ENCODE results near the gene ACKR4.
"Not testable (repeated sequence)": the region's sequence is repeated elsewhere in the genome, so short reads cannot be mapped to it uniquely, and the experiment has no call there.

The ACKR4 gene

GRCh38 chr3:132594498-132594897, 2.6 kb upstream of the ACKR4 start:
- no peak for DNase-seq (ENCODE audit: low spot score)

GRCh38 chr3:132595014-132595413, 2.1 kb upstream of the ACKR4 start:
- DNase-seq (ENCODE audit: low spot score): no peak

GRCh38 chr3:132596326-132596725, 744 bp upstream of the ACKR4 start:
- no peak for DNase-seq (ENCODE audit: low spot score)

- no peak for DNase-seq (ENCODE audit: low spot score)
Measured at GRCh38 chr3:132597660-132598059, 590 bp downstream of the ACKR4 start.

- DNase-seq (ENCODE audit: low spot score): no peak
Measured at GRCh38 chr3:132598181-132598580, 1.1 kb downstream of the ACKR4 start.

GRCh38 chr3:132600614-132601013, 3.5 kb downstream of the ACKR4 start:
- DNase-seq (ENCODE audit: low spot score): not testable (repeated sequence)

GRCh38 chr3:132605374-132605792, 8.3 kb downstream of the ACKR4 start:
- DNase-seq (ENCODE audit: low spot score): no peak

- DNase-seq (ENCODE audit: low spot score): no peak
Measured at GRCh38 chr3:132606085-132606484, 9.0 kb downstream of the ACKR4 start.

- DNase-seq (ENCODE audit: low spot score): not testable (repeated sequence)
Measured at GRCh38 chr3:132606620-132607019, 9.6 kb downstream of the ACKR4 start.

- not testable (repeated sequence) for DNase-seq (ENCODE audit: low spot score)
Measured at GRCh38 chr3:132615301-132615700, 18.2 kb downstream of the ACKR4 start.

GRCh38 chr3:132615881-132616280, 18.8 kb downstream of the ACKR4 start:
- no peak for DNase-seq (ENCODE audit: low spot score)

GRCh38 chr3:132616780-132617179, 19.7 kb downstream of the ACKR4 start:
- no peak for DNase-seq (ENCODE audit: low spot score)

GRCh38 chr3:132622148-132622547, 25.1 kb downstream of the ACKR4 start:
- DNase-seq (ENCODE audit: low spot score): no peak

GRCh38 chr3:132622761-132623160, 25.7 kb downstream of the ACKR4 start:
- DNase-seq (ENCODE audit: low spot score): no peak

- no peak for DNase-seq (ENCODE audit: low spot score)
Measured at GRCh38 chr3:132623646-132624045, 26.6 kb downstream of the ACKR4 start.

GRCh38 chr3:132624790-132625189, 27.7 kb downstream of the ACKR4 start:
- no peak for DNase-seq (ENCODE audit: low spot score)

GRCh38 chr3:132625613-132626012, 28.5 kb downstream of the ACKR4 start:
- DNase-seq (ENCODE audit: low spot score): no peak

GRCh38 chr3:132626955-132627354, 29.9 kb downstream of the ACKR4 start:
- DNase-seq (ENCODE audit: low spot score): no peak

GRCh38 chr3:132628157-132628556, 31.1 kb downstream of the ACKR4 start:
- DNase-seq (ENCODE audit: low spot score): no peak

- DNase-seq (ENCODE audit: low spot score): no peak
Measured at GRCh38 chr3:132629928-132630327, 32.9 kb downstream of the ACKR4 start.

- no peak for DNase-seq (ENCODE audit: low spot score)
Measured at GRCh38 chr3:132630612-132631011, 33.5 kb downstream of the ACKR4 start.

- DNase-seq (ENCODE audit: low spot score): no peak
Measured at GRCh38 chr3:132635052-132635451, 38.0 kb downstream of the ACKR4 start.

GRCh38 chr3:132637590-132637989, 40.5 kb downstream of the ACKR4 start:
- no peak for DNase-seq (ENCODE audit: low spot score)

- no peak for DNase-seq (ENCODE audit: low spot score)
Measured at GRCh38 chr3:132638706-132639105, 41.6 kb downstream of the ACKR4 start.

- not testable (repeated sequence) for DNase-seq (ENCODE audit: low spot score)
Measured at GRCh38 chr3:132641427-132641826, 44.4 kb downstream of the ACKR4 start.

Data from putamen (tissue), 1 donor.